Measurements from ENCODE around the gene TFF1.

Gene TFF1

DNA sequence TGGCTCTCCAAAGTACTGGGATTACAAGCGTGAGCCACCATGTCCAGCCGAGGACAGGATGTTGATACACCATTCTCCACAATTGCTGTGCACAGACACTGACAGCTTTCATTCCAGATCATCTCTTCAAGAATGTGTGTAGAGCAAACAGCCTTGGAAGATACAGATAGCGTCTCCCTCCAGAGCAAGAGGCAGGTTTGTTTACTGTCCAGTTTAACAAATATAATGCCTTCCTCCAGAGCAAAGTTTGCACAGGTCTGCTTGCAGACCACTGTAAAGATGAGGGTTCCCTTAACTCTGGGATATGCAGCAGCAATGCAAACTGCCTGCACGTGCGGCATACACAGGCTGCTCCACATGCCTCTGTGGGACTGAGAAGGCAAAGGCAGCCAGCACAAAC, 25.0 kb upstream of the TFF1 start:
- TF ChIP-seq POLR2AphosphoS5 (IDR thresholded peaks at IDR 0.05; ENCODE audit: low read depth, low read length) (no peak), TAF1 (IDR thresholded peaks at IDR 0.05; ENCODE audit: borderline replicate concordance, insufficient read depth, low read length) (no peak), FOXP2 (optimal IDR thresholded peaks at IDR 0.05; ENCODE audit: borderline replicate concordance, extremely low read depth, extremely low read length, insufficient read depth) (no peak), SIN3A (IDR thresholded peaks at IDR 0.05; ENCODE audit: borderline replicate concordance, insufficient read depth, low read length) (no peak)

- TF ChIP-seq POLR2AphosphoS5 (IDR thresholded peaks at IDR 0.05; ENCODE audit: low read depth, low read length) (no peak), TAF1 (IDR thresholded peaks at IDR 0.05; ENCODE audit: borderline replicate concordance, insufficient read depth, low read length) (no peak), SIN3A (IDR thresholded peaks at IDR 0.05; ENCODE audit: borderline replicate concordance, insufficient read depth, low read length) (no peak)
- TF ChIP-seq, protein P1, sequence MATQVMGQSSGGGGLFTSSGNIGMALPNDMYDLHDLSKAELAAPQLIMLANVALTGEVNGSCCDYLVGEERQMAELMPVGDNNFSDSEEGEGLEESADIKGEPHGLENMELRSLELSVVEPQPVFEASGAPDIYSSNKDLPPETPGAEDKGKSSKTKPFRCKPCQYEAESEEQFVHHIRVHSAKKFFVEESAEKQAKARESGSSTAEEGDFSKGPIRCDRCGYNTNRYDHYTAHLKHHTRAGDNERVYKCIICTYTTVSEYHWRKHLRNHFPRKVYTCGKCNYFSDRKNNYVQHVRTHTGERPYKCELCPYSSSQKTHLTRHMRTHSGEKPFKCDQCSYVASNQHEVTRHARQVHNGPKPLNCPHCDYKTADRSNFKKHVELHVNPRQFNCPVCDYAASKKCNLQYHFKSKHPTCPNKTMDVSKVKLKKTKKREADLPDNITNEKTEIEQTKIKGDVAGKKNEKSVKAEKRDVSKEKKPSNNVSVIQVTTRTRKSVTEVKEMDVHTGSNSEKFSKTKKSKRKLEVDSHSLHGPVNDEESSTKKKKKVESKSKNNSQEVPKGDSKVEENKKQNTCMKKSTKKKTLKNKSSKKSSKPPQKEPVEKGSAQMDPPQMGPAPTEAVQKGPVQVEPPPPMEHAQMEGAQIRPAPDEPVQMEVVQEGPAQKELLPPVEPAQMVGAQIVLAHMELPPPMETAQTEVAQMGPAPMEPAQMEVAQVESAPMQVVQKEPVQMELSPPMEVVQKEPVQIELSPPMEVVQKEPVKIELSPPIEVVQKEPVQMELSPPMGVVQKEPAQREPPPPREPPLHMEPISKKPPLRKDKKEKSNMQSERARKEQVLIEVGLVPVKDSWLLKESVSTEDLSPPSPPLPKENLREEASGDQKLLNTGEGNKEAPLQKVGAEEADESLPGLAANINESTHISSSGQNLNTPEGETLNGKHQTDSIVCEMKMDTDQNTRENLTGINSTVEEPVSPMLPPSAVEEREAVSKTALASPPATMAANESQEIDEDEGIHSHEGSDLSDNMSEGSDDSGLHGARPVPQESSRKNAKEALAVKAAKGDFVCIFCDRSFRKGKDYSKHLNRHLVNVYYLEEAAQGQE (IDR thresholded peaks at IDR 0.05; ENCODE audit: insufficient read depth in 1 of 2, low read depth in 2 of 2, low read length in 2 of 2): no peak
Observed at GRCh38 chr21:42390696-42391095, 24.4 kb upstream of the TFF1 start.

GRCh38 chr21:42390193-42390592, 23.9 kb upstream of the TFF1 start:
- TF ChIP-seq, protein P1 (IDR thresholded peaks at IDR 0.05; ENCODE audit: insufficient read depth in 1 of 2, low read depth in 2 of 2, low read length in 2 of 2): no peak
- TF ChIP-seq SIN3A (IDR thresholded peaks at IDR 0.05; ENCODE audit: borderline replicate concordance, insufficient read depth, low read length) (no peak), POLR2AphosphoS5 (IDR thresholded peaks at IDR 0.05; ENCODE audit: low read depth, low read length) (no peak), TAF1 (IDR thresholded peaks at IDR 0.05; ENCODE audit: borderline replicate concordance, insufficient read depth, low read length) (no peak), FOXP2 (optimal IDR thresholded peaks at IDR 0.05; ENCODE audit: borderline replicate concordance, extremely low read depth, extremely low read length, insufficient read depth) (no peak)

GRCh38 chr21:42389449-42389835, 23.1 kb upstream of the TFF1 start:
- TF ChIP-seq TAF1 (IDR thresholded peaks at IDR 0.05; ENCODE audit: borderline replicate concordance, insufficient read depth, low read length) (no peak), SIN3A (IDR thresholded peaks at IDR 0.05; ENCODE audit: borderline replicate concordance, insufficient read depth, low read length) (no peak), POLR2AphosphoS5 (IDR thresholded peaks at IDR 0.05; ENCODE audit: low read depth, low read length) (no peak), FOXP2 (optimal IDR thresholded peaks at IDR 0.05; ENCODE audit: borderline replicate concordance, extremely low read depth, extremely low read length, insufficient read depth) (no peak)
- TF ChIP-seq, protein P1 (IDR thresholded peaks at IDR 0.05; ENCODE audit: insufficient read depth in 1 of 2, low read depth in 2 of 2, low read length in 2 of 2): no peak

- TF ChIP-seq FOXP2 (optimal IDR thresholded peaks at IDR 0.05; ENCODE audit: borderline replicate concordance, extremely low read depth, extremely low read length, insufficient read depth) (no peak), TAF1 (IDR thresholded peaks at IDR 0.05; ENCODE audit: borderline replicate concordance, insufficient read depth, low read length) (no peak), POLR2AphosphoS5 (IDR thresholded peaks at IDR 0.05; ENCODE audit: low read depth, low read length) (no peak)
Observed at GRCh38 chr21:42388740-42389448, 22.6 kb upstream of the TFF1 start.

- no peak for TF ChIP-seq TAF1 (IDR thresholded peaks at IDR 0.05; ENCODE audit: borderline replicate concordance, insufficient read depth, low read length)
- TF ChIP-seq POLR2AphosphoS5 (IDR thresholded peaks at IDR 0.05; ENCODE audit: low read depth, low read length): no peak
- no peak for TF ChIP-seq FOXP2 (optimal IDR thresholded peaks at IDR 0.05; ENCODE audit: borderline replicate concordance, extremely low read depth, extremely low read length, insufficient read depth)
Observed at GRCh38 chr21:42387843-42388340, 21.6 kb upstream of the TFF1 start.
